Measurements from ENCODE around the gene COA1.

Gene COA1

DNA sequence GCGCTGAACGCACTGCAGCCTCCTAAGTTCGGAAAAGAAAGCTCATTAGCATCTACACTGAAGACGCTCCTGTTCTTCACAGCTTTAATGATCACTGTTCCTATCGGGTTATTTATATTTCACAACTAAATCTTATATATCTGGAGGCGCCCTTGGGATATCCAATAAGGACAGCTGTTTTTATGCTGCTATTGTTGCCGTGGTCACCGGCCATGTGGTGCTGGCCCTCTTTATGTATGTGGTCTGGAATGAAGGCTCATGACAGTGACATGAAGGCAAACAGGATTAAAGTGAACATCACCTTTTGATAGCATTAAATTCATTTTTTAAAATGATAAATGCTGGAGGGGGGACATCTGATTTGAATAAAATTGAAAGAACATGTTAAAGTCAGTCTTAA is 38.0 kb upstream of the COA1 start:
- peaks cover 23% of the 10 kb centered on the region for H3K4me1 ChIP-seq (ENCODE audit: insufficient read depth, low read length)
- H3K9ac ChIP-seq (ENCODE audit: low read depth, low read length) = no peak overlapping the region
- 90% methylated on average over 8 of the region's 8 CpGs for WGBS

DNA sequence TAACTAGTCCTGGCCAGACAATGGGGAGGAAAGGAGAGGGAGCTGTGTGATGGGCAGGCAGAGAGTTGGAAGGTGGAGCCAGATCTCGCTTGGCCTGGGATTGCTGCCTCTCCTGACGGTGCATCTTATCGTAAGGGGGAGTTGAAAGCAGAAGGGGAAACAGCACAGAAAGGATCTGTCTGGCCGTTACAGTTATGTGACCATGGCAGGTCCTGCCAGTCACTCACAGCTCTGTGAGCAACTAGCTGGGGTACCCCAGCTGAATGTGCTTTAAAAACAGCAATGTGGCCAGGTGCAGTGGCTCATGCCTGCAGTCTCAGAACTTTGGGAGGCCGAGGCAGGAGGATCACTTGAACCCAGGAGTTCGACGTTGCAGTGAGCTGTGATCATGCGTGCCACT is 37.2 kb upstream of the COA1 start:
- H3K4me3 ChIP-seq (ENCODE audit: low read length) = no peak overlapping the region
- WGBS = 66% methylated on average over 8 of the region's 8 CpGs

More for the DNA sequence above, 38.0 kb upstream of the COA1 start:
- Histone ChIP-seq H3K27ac (ENCODE audit: low read depth, low read length) (no peak overlapping the region), H3K27me3 (ENCODE audit: insufficient read depth, low read length) (no peaks in the 10 kb centered on the region), H3K9me3 (ENCODE audit: insufficient read depth, low read depth, low read length) (no peaks in the 10 kb centered on the region), H3K4me3 (ENCODE audit: low read length) (no peak overlapping the region), H3K36me3 (ENCODE audit: insufficient read depth, low read length) (no peaks in the 10 kb centered on the region)

DNA sequence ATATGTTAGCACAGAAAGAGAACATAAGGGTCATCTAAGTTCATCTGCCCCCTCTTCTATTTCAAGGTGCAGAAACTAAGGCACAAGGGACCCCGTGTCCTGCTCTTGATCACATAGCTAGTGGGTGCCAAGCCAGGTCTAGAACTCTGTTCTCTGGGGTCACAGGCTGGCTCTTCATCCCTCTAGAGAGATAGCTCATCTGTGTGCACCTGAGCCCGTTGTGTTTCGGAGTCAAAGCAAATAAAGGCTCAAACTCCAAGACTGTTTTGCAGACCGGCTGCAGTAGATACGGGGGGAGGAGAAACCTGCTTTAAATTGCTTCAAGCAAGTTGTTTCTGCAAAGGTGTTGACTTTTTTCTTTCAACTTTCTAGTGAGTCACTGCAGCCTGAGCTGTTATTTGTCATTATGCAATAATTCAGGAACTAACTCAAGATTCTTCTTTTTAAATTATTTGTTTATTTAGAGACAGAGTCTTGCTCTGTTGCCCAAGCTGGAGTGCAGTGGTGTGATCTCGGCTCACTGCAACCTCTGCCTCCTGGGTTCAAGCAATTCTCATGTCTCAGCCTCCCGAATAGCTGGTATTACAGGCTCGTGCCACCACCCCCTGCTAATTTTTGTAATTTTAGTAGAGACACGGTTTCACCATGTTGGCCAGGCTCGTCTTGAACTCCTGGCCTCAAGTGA is 35.6 kb upstream of the COA1 start:
- WGBS = 81% methylated on average over 10 of the region's 10 CpGs

More for the DNA sequence above, 37.2 kb upstream of the COA1 start:
- Histone ChIP-seq H3K9ac (ENCODE audit: low read depth, low read length) (no peak overlapping the region), H3K36me3 (ENCODE audit: insufficient read depth, low read length) (no peaks in the 10 kb centered on the region), H3K27me3 (ENCODE audit: insufficient read depth, low read length) (no peaks in the 10 kb centered on the region), H3K9me3 (ENCODE audit: insufficient read depth, low read depth, low read length) (no peaks in the 10 kb centered on the region), H3K4me1 (ENCODE audit: insufficient read depth, low read length) (peaks cover 25% of the 10 kb centered on the region), H3K27ac (ENCODE audit: low read depth, low read length) (no peak overlapping the region)

GRCh38 chr7:43764039-43764761 is 34.9 kb upstream of the COA1 start:
- peaks cover 13% of the 10 kb centered on the region for H3K27me3 ChIP-seq (ENCODE audit: insufficient read depth, low read length)
- peaks cover 34% of the 10 kb centered on the region for H3K4me1 ChIP-seq (ENCODE audit: insufficient read depth, low read length)
- WGBS = 67% methylated on average over 7 of the region's 9 CpGs
- H3K27ac ChIP-seq (ENCODE audit: low read depth, low read length) = no peak overlapping the region
- H3K9ac ChIP-seq (ENCODE audit: low read depth, low read length) = no peak overlapping the region
- no peak overlapping the region; the same call in 1 of the 2 replicates for H3K4me3 ChIP-seq (ENCODE audit: low read length)
- H3K9me3 ChIP-seq (ENCODE audit: insufficient read depth, low read depth, low read length) = no peaks in the 10 kb centered on the region
- no peaks in the 10 kb centered on the region for H3K36me3 ChIP-seq (ENCODE audit: insufficient read depth, low read length)

More for the DNA sequence above, 35.6 kb upstream of the COA1 start:
- Histone ChIP-seq H3K4me1 (ENCODE audit: insufficient read depth, low read length) (peaks cover 26% of the 10 kb centered on the region), H3K27ac (ENCODE audit: low read depth, low read length) (no peak overlapping the region), H3K9me3 (ENCODE audit: insufficient read depth, low read depth, low read length) (no peaks in the 10 kb centered on the region), H3K36me3 (ENCODE audit: insufficient read depth, low read length) (no peaks in the 10 kb centered on the region), H3K4me3 (ENCODE audit: low read length) (no peak overlapping the region), H3K27me3 (ENCODE audit: insufficient read depth, low read length) (peaks cover 5% of the 10 kb centered on the region; the same call in 1 of the 2 replicates), H3K9ac (ENCODE audit: low read depth, low read length) (no peak overlapping the region)

GRCh38 chr7:43763183-43763582 is 33.9 kb upstream of the COA1 start:
- peaks cover 35% of the 10 kb centered on the region for H3K4me1 ChIP-seq (ENCODE audit: insufficient read depth, low read length)
- H3K4me3 ChIP-seq (ENCODE audit: low read length) = no peak overlapping the region
- H3K27me3 ChIP-seq (ENCODE audit: insufficient read depth, low read length) = peaks cover 20% of the 10 kb centered on the region
- no peak overlapping the region for H3K27ac ChIP-seq (ENCODE audit: low read depth, low read length)
- H3K9ac ChIP-seq (ENCODE audit: low read depth, low read length) = no peak overlapping the region
- H3K9me3 ChIP-seq (ENCODE audit: insufficient read depth, low read depth, low read length) = no peaks in the 10 kb centered on the region
- H3K36me3 ChIP-seq (ENCODE audit: insufficient read depth, low read length) = no peaks in the 10 kb centered on the region
- 52% methylated on average over 3 of the region's 3 CpGs for WGBS

GRCh38 chr7:43761938-43762692 is 32.8 kb upstream of the COA1 start:
- no peak overlapping the region for H3K9ac ChIP-seq (ENCODE audit: low read depth, low read length)
- peaks cover 31% of the 10 kb centered on the region for H3K27me3 ChIP-seq (ENCODE audit: insufficient read depth, low read length)
- H3K27ac ChIP-seq (ENCODE audit: low read depth, low read length) = no peak overlapping the region
- no peaks in the 10 kb centered on the region for H3K9me3 ChIP-seq (ENCODE audit: insufficient read depth, low read depth, low read length)
- 90% methylated on average over 5 of the region's 5 CpGs for WGBS
- no peak overlapping the region for H3K4me3 ChIP-seq (ENCODE audit: low read length)
- peaks cover 35% of the 10 kb centered on the region for H3K4me1 ChIP-seq (ENCODE audit: insufficient read depth, low read length)
- no peaks in the 10 kb centered on the region for H3K36me3 ChIP-seq (ENCODE audit: insufficient read depth, low read length)

DNA sequence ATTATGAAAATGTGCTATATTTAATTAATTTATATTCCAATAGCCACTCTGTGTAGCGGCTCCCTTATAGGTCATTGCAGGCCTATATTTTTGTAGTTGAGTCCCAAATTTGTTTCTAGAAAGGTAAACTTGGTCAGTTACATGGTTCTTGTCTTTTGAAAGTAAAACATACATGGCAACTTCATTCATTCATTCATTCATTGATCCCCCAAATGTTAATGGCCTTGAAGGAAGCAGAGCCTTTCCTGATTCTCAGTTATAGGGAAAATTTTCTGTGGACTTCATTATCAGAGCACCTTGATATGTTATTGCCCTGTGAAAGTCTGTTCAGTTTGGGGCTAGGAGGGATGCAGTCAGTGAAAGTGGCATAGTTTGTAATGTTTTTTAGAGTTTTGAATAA is 32.1 kb upstream of the COA1 start:
- Histone ChIP-seq H3K4me3 (ENCODE audit: low read length) (no peak overlapping the region), H3K4me1 (ENCODE audit: insufficient read depth, low read length) (peaks cover 35% of the 10 kb centered on the region), H3K9me3 (ENCODE audit: insufficient read depth, low read depth, low read length) (no peaks in the 10 kb centered on the region), H3K27me3 (ENCODE audit: insufficient read depth, low read length) (peaks cover 38% of the 10 kb centered on the region), H3K36me3 (ENCODE audit: insufficient read depth, low read length) (no peaks in the 10 kb centered on the region), H3K27ac (ENCODE audit: low read depth, low read length) (no peak overlapping the region), H3K9ac (ENCODE audit: low read depth, low read length) (no peak overlapping the region)
- WGBS = 89% methylated on average over 1 of the region's 1 CpG

DNA sequence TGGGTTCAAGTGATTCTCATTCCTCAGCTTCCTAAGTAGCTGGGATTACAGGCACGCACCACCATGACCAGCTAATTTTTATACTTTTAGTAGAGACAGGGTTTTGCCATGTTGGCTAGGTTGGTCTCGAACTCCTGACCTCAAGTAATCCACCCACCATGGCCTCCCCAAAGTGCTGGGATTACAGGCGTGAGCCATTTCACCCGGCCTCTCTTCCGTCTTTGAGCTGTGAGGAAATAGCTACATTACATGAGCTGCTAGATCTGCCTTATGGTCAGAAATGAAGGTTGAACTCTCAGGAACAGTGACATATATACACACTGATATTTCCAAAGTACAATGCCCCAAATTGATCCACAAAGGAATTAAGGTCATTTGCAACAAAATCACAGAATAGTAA is 31.5 kb upstream of the COA1 start:
- Histone ChIP-seq H3K36me3 (ENCODE audit: insufficient read depth, low read length) (no peaks in the 10 kb centered on the region), H3K4me1 (ENCODE audit: insufficient read depth, low read length) (peaks cover 35% of the 10 kb centered on the region), H3K27ac (ENCODE audit: low read depth, low read length) (no peak overlapping the region), H3K9me3 (ENCODE audit: insufficient read depth, low read depth, low read length) (no peaks in the 10 kb centered on the region), H3K27me3 (ENCODE audit: insufficient read depth, low read length) (peaks cover 39% of the 10 kb centered on the region), H3K4me3 (ENCODE audit: low read length) (no peak overlapping the region), H3K9ac (ENCODE audit: low read depth, low read length) (no peak overlapping the region)
- WGBS = 92% methylated on average over 4 of the region's 5 CpGs

DNA sequence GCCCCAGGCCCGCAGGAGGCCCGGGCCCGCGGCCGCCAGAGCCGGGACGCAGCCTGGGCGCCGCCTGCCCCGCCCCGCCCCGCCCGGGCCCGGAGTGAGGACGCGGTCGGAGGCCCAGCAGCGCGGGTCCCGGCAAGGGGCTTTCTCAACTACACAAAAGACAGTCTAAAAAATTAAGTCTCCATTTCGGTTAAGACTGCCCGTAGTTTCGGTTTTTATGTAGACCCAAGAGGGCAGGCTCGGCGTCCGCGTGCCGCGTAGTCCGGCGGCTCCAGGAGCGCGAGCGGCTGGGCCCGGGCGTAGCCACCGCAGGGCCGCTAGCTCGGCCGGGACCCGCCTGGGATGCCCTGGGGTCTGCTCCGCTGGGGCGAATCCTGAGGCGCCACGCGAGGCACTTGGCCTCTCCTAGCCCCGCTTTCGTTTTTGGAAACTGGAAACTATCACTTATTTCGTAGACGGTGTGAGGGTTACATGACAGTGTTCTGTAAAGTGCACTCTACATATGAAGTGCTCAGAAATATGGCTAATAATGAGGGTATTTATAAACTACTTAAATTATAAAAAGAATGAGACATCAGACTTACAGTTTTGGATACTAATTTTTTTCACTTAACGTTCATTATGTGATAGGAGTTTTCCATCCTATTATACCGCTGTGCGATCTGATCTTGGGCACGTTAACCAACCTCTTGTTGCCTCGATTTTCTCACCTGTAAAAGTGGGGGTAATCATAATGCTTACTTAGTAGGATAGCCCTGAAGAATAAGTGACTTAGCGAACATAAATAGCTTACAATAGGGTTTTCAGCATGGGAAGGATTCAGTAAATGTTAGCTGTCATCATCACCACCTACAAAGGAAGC is 29.7 kb upstream of the COA1 start:
- Histone ChIP-seq H3K4me3 (ENCODE audit: low read length) (peak overlapping the region; percentile 81), H3K27me3 (ENCODE audit: insufficient read depth, low read length) (peaks cover 39% of the 10 kb centered on the region), H3K36me3 (ENCODE audit: insufficient read depth, low read length) (no peaks in the 10 kb centered on the region), H3K9me3 (ENCODE audit: insufficient read depth, low read depth, low read length) (no peaks in the 10 kb centered on the region), H3K9ac (ENCODE audit: low read depth, low read length) (peak overlapping the region; percentile 54; the same call in 1 of the 2 replicates), H3K4me1 (ENCODE audit: insufficient read depth, low read length) (peaks cover 25% of the 10 kb centered on the region), H3K27ac (ENCODE audit: low read depth, low read length) (no peak overlapping the region)
- WGBS = 5% methylated on average over 55 of the region's 56 CpGs

- Histone ChIP-seq H3K36me3 (ENCODE audit: insufficient read depth, low read length) (no peaks in the 10 kb centered on the region), H3K27ac (ENCODE audit: low read depth, low read length) (no peak within 1 kb of the TSS), H3K9me3 (ENCODE audit: insufficient read depth, low read depth, low read length) (no peaks in the 10 kb centered on the region), H3K9ac (ENCODE audit: low read depth, low read length) (peak within 1 kb of the TSS; percentile 54), H3K4me3 (ENCODE audit: low read length) (peak within 1 kb of the TSS; percentile 81), H3K4me1 (ENCODE audit: insufficient read depth, low read length) (peaks cover 17% of the 10 kb centered on the region), H3K27me3 (ENCODE audit: insufficient read depth, low read length) (peaks cover 39% of the 10 kb centered on the region)
- 2% methylated on average over 67 of the region's 67 CpGs for WGBS
Observed at GRCh38 chr7:43758029-43758821, 28.9 kb upstream of the COA1 start, which contains the start of gene BLVRA. Gene BLVRA (plus strand): TSS chr7:43758680. CDS start chr7:43771159, 12,479 bp downstream.
